ENCODE measurements around the gene HSDL2. TPM values are rescaled to one million over a fixed set of nuclear protein-coding genes. Genes with fewer than 3 reads are reported as not detected.

Gene HSDL2
- total RNA-seq, 4 donors from 2014 or later, result 54.0 to 106 (median 59.9) TPM

DNA sequence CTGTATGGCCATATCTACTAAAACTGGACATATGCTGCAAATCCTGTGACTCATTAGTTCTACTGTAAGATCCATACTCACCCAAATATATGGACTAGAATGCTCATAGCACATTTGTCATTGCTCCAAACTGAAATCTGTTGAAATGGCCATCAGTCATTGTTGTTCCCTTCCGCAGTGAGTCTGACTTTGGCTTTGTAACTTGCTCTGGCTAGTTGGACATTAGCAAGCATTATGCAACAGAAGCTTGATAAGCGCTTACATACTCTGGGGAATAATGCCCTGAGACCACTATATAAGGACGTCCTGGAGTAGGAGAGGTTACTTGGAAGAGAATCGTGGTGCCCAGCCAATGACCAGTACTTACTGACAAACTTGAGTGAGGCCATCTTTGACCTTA is 115.7 kb downstream of the HSDL2 start:
- DNase-seq (ENCODE audit: low spot score) (no peak), ATAC-seq (ENCODE audit: low FRiP score) (no peak)
- TF ChIP-seq, protein P1, sequence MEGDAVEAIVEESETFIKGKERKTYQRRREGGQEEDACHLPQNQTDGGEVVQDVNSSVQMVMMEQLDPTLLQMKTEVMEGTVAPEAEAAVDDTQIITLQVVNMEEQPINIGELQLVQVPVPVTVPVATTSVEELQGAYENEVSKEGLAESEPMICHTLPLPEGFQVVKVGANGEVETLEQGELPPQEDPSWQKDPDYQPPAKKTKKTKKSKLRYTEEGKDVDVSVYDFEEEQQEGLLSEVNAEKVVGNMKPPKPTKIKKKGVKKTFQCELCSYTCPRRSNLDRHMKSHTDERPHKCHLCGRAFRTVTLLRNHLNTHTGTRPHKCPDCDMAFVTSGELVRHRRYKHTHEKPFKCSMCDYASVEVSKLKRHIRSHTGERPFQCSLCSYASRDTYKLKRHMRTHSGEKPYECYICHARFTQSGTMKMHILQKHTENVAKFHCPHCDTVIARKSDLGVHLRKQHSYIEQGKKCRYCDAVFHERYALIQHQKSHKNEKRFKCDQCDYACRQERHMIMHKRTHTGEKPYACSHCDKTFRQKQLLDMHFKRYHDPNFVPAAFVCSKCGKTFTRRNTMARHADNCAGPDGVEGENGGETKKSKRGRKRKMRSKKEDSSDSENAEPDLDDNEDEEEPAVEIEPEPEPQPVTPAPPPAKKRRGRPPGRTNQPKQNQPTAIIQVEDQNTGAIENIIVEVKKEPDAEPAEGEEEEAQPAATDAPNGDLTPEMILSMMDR (IDR thresholded peaks at IDR 0.05), result no peak

DNA sequence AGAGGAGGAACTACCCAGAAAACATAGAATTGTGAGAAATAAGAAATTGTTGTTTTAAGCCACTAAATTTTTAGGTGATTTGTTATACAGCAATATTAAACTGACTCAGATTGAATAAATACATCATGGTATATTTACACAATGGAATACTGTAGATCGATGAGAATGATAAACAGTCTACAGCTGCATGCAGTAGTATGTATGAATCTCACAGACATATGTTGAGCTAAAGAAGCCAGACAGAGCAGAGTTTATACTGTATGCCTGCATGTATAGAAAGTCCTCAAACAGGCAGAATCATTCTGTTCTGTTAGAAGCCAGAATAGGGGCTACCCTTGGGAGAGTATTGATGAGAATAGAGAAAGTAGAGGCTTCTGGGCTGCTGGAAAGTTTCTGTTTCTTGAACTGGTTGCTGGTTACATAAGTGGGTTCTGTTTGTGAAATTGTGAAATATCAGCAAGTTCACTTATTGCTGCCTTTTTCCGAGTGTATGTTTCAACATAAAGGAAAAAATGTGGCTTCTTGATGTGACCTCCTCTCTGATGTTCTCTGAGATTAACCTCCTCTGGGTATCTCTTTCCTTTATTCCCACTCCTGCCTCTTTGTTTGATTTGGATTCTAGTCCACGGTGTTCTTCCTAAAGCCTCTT is 116.3 kb downstream of the HSDL2 start:
- DNase-seq (ENCODE audit: low spot score) (no peak), ATAC-seq (ENCODE audit: low FRiP score) (no peak)

DNA sequence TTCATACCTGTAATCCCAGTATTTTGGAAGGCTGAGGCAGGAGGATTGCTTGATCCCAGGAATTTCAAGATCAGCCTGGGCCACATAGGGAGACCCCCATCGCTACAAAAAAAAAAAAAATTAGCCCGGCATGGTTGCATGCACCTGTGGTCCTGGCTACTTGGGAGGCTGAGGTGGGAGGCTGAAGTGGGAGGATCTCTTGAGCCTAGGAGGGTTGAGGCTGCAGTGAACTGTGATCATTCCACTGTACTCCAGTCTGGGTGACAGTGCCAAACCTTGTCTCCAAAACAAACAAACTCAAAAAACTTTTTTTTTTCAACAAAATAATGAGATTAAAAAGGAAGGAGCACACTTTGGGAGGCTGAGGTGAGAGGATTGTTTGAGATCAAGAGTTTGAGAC is 120.9 kb downstream of the HSDL2 start:
- DNase-seq (ENCODE audit: low spot score) (no peak), ATAC-seq (ENCODE audit: low FRiP score) (no peak)
- TF ChIP-seq, protein P1 (IDR thresholded peaks at IDR 0.05), result no peak

More for the DNA sequence above, 116.3 kb downstream of the HSDL2 start:
- TF ChIP-seq, protein P1 (IDR thresholded peaks at IDR 0.05), result no peak

DNA sequence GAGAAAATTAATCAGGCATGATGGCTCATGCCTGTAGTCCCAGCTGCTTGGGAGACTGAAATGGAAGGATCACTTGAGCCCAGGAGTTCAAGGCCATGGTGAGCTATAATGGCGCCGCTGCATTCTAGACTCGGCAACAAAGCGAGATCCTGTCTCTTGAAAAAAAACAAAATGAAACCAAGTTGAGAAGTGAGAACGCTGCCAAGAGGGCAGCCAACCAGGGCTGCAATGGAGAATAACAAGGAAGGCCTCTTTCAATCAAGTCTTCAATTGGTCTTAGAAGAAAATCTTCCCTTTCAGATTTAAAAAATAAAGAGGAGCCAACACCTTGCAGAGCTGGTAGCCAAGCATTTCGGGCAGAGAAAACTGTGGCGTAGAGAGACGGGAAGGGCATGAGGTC is 121.4 kb downstream of the HSDL2 start:
- TF ChIP-seq, protein P1 (IDR thresholded peaks at IDR 0.05), result no peak
- DNase-seq (ENCODE audit: low spot score), result no peak

DNA sequence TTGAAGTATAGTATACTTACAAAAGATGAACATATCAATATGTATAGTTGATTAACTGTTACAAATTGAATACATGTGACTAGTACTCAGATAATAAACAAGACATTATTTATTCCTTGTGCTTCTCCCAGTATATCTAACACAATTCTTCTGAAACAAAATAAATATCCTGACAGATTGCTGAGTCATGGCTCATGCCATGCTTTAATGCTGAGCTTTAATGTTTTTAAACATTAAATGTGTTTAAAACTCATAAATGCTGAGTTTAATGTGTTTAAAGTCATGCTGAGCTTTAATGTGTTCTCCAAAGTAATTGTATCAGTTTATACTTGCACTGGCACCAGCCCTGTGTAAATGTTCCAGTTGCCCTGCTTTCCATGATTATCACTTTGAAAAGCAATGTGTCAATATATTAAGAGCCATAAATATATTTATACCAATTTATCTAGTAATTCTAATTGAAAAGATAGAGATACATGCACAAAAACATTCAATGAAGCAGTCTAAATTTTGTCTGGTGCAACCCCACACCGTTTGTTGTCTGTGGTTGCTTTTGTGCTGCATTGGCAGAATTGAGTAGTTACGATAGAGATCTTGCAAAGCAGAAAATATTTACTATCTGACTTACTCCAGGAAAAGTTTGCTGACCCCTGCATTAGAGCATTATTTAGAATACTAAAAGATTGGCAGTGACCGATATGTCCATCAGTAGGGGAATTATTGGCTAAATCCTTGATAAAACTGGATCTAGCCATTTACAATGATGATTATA is 122.5 kb downstream of the HSDL2 start:
- TF ChIP-seq, protein P1 (IDR thresholded peaks at IDR 0.05), result no peak
- ATAC-seq (ENCODE audit: low FRiP score) (no peak), DNase-seq (ENCODE audit: low spot score) (no peak)

More for the DNA sequence above, 121.4 kb downstream of the HSDL2 start:
- no peak for ATAC-seq (ENCODE audit: low FRiP score)

DNA sequence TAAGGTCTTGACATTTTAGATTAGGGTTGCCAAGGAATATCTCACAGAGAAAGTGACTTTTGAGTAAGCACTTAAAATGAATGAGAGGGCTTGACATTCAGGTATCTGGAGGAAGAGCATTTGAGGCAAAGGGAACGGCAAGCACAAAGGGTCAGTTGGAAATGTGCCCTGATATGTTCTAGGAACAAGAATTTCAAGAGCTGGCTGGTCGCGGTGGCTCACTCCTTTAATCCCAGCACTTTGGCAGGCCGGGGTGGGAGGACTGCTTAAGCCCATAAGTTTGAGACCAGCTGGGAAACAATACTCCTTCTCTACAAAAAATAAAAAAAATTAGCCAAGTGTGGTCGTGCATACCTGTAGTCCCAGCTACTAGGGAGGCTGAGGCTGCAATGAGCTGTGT is 123.3 kb downstream of the HSDL2 start:
- TF ChIP-seq, protein P1 (IDR thresholded peaks at IDR 0.05), result no peak
- no peak for ATAC-seq (ENCODE audit: low FRiP score)
- no peak for DNase-seq (ENCODE audit: low spot score)

DNA sequence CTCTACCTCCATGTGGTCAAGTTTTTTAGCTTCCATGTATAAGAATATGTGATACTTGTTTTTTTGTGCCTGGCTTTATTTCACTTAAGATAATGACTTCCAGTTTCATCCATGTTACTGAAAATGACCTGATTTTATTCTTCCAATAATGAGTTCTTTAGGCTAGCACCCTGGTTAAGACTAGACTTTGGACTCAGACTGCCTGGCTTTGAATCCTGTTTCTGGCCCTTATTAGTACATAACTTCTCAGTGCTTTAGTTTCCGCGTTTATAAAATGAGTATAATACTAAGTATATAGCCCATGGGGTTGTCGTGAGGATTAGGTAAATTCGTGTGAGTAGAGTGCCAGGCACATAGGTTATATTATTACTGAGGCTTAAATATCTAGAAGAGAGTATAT is 125.2 kb downstream of the HSDL2 start:
- no peak for ATAC-seq (ENCODE audit: low FRiP score)
- no peak for DNase-seq (ENCODE audit: low spot score)
- TF ChIP-seq, protein P1 (IDR thresholded peaks at IDR 0.05), result no peak
